ENCODE data around the gene RNF115.
"Not testable (repeated sequence)": the region's sequence is repeated elsewhere in the genome, so short reads cannot be mapped to it uniquely, and the experiment has no call there.

The RNF115 gene

GRCh38 chr1:145827966-145828365, 4.1 kb upstream of the RNF115 start:
- DNase-seq (ENCODE audit: low read depth) = no peak

DNA sequence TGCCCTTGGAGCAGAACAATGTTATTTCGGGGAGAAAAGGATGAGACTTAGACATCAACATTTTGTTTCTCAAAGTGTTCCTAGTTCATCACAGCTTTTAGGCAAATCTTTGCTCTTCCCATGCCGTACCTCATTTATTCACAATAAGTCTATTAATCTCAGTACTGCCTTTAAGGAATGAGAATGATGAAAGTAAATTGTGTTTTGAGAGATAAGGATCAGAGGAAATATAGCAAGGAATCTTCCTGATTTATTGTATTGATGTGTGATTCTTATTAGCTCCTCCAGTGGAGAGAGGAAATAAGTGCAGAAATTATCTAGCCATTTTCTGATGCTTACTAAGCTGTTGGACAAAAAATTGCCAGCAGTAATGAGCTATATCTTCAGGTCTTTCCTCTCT, 2.1 kb upstream of the RNF115 start:
- DNase-seq (ENCODE audit: low read depth) = no peak

DNA sequence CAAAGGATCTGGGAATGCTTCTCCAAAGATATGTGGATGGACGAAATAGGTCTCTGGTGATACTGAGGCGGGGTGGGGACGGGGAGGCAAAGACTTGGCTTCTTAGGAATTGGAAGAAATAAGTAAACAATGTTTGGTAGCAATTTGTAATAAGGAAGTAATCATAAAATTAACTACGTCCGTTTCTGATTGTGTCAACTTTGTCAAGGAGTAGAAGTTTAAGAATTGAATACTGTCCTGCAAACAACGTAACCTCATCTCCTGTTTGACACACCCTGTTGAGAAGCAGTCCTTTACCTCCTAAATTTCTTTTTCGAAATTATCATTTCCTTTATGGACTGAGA, 576 bp upstream of the RNF115 start:
- no peak for DNase-seq (ENCODE audit: low read depth)

- DNase-seq (ENCODE audit: low read depth) = not testable (repeated sequence)
Measured at GRCh38 chr1:145822779-145823331, 1.0 kb downstream of the RNF115 start.

DNA sequence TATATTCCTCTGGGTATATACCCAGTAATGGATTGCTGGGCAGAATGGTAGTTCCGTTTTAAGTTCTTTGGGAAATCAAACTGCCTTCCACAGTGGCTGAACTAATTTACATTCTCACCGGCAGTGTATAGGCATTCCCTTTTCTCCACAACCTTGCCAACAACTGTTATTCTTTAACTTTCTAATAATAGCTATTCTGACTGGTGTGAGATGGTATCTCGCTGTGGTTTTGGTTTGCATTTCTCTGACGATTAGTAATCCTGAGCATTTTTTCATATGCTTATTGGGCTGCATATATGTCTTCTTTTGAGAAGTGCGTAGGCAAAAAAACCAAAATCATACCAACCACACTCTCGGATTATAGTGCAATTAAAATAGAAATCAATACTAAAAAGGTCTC, 5.8 kb downstream of the RNF115 start:
- DNase-seq (ENCODE audit: low read depth) = peak; percentile 26

GRCh38 chr1:145812977-145813810, 10.7 kb downstream of the RNF115 start:
- DNase-seq (ENCODE audit: low read depth) = not testable (repeated sequence)

DNA sequence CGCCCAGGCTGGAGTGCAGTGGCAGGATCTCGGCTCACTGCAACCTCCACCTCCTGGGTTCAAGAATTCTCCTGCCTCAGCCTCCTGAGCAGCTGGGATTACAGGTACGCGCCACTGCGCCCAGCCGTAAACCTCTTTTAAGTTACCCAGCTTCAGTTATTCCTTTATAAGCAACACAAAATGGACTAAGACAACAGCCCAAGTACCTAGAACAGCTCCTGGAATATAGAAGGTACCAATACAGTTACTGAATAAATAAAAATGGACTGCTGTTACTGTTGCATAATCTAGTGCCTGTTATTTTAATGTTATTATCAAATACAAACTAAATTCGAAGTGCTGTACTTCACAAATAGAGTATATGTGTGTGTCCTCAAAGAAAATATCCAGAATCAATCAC, 17.1 kb downstream of the RNF115 start:
- DNase-seq (ENCODE audit: low read depth) = no peak

GRCh38 chr1:145806408-145806807, 17.5 kb downstream of the RNF115 start:
- no peak for DNase-seq (ENCODE audit: low read depth)

DNA sequence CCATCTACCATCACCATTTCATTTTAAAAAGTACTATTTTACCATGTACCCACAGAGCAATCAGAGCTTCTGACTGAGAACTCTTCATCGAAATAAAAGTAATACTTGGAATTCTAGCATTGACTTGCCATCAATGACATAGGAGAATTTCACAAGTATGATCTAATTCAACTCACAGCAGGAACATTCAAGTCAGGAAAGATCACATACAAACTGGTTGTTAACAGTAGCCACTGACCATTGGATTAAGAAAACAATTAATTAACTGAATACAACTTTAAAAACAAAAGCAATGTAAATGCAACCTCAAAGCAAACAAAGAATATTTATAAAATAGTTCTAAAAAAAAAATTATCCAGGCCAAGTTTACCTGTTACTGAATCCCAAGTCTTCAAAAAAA, 18.8 kb downstream of the RNF115 start:
- DNase-seq (ENCODE audit: low read depth) = no peak

- DNase-seq (ENCODE audit: low read depth) = no peak
Measured at GRCh38 chr1:145804235-145805045, 19.5 kb downstream of the RNF115 start.

DNA sequence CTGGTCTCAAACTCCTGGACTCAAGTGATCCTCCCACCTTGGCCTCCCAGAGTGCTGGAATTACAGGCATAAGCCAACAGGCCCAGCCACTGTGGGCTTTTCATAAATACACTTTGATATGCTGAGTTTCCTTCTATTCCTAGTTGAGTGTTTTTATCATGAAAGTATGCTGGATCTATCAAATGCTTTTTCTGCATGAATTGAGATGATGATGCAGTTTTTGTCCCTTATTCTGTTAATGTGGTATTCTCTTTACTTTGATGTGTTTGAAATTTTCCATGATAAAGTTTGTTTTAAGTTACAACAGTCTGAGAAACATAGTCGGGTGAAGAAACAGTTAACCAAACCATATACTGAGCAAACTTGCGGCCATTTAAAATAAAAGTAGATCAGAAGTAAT, 24.1 kb downstream of the RNF115 start:
- DNase-seq (ENCODE audit: low read depth) = no peak

GRCh38 chr1:145796753-145797152, 27.1 kb downstream of the RNF115 start:
- DNase-seq (ENCODE audit: low read depth) = no peak

DNA sequence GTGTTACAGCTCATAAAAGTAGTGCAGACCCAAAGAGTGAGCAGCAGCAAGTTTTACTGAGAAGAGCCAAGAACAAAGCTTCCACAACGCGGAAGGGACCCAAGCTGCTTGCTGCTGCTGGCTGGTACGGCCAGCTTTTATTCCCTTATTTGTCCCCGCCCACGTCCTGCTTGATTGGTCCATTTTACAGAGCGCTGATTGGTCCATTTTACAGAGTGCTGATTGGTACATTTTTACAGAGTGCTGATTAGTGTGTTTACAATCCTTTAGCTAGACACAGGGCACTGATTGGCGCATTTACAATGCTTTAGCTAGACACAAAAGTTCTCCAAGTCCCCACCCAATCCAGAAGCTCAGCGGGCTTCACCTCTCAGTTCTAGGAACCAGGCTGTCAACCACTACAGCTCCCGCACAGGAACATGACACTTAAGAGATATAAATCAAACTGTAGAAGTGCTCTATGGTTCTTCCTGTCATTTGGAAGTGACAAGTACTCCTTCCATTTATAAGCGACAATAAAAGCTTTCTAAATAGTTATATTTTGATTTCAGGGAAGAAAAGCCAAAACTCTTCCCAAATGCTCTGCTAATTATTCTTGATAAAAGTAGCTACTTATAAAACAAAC, 28.5 kb downstream of the RNF115 start:
- no peak for DNase-seq (ENCODE audit: low read depth)

- no peak for DNase-seq (ENCODE audit: low read depth)
Measured at GRCh38 chr1:145792484-145792883, 31.4 kb downstream of the RNF115 start.

DNA sequence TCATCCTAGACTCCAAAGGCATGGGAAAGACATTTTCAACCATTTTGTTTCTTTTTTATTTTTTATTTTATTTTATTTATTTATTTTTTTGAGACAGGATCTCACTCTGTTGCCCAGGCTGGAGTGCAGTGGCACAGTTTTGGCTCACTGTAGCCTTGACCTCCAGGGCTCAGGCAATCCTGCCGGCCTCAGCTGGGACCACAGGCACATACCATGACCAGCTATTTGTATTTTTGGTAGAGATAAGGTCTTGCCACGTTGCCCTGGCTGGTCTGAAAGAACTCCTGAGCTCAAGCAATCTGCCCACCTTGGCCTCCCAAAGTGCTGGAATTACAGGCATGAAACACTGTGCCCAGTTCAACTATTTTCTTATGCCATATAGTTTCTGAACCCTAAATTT, 32.0 kb downstream of the RNF115 start:
- DNase-seq (ENCODE audit: low read depth) = not testable (repeated sequence)

DNA sequence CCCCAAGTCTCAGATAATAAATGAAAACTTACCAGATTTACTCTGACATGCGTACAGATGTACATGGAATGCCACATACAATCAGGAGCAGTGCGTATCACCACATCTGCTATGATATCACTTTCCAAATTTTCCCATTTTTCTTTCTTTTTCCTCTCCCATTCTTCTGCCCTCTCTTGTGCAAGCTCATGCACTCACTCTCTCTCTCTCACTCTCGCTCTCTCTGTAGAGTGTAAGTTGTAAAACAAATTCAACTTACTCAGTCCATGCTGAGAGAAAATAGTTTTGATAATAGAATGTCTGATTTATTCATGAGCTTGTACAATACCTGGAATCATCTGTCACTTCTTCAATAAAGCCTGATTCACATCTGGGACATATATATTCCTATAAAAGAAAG, 35.3 kb downstream of the RNF115 start:
- no peak for DNase-seq (ENCODE audit: low read depth)

GRCh38 chr1:145786271-145786670, 37.6 kb downstream of the RNF115 start:
- no peak for DNase-seq (ENCODE audit: low read depth)

DNA sequence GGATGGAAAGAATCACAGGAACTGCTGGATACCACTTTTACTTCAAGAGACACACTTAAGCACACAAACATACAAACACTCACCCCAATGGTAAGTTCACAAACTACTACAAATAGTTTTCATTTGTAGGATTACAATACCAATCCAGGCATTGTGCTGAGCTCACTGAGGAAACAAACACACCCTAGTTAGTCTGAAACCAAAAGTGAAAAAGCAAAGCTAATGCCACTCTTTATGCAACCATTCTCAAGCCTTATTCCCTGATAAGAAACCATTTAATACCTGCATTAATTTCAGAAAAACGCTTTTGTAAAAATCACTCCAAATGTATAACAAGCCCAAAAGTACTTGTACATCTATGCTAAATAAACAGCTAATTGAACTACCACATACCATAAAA, 38.3 kb downstream of the RNF115 start:
- no peak for DNase-seq (ENCODE audit: low read depth)

GRCh38 chr1:145784409-145784808, 39.5 kb downstream of the RNF115 start:
- no peak for DNase-seq (ENCODE audit: low read depth)

DNA sequence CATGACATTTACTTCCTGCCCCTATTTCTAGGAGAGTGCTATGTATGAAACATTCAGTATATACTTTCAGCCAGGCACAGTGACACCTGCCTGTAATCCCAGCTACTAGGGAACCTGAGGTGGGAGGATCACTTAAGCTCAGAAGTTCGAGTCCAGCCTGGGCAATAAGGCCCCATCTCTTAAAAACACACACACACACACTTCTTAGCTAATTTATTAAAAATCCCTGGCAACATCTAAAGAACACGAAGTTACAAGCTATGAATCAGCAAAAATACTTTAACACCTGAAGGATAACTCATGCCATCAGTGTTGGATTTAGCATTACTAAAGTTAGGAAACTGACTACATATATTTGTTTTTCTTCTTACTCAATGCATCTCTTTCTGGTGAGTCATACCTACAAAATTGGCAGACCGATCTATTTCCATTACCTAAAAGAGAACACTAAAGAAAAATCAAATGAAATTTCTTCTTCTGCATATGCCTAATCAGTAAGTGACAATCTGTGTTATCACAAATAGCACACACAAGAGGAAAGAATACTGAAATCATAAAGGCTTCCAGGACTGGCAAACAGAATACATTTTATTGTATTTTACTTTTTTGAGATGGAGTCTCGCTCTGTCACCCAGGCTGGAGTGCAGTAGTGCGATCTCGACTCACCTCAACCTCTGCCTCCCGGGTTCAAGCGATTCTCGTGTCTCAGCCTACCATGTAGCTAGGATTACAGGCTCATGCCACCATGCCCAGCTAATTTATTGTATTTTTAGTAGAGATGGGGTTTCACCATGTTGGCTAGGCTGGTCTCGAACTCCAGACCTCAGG, 41.4 kb downstream of the RNF115 start:
- peak; percentile 87 for DNase-seq (ENCODE audit: low read depth)

DNA sequence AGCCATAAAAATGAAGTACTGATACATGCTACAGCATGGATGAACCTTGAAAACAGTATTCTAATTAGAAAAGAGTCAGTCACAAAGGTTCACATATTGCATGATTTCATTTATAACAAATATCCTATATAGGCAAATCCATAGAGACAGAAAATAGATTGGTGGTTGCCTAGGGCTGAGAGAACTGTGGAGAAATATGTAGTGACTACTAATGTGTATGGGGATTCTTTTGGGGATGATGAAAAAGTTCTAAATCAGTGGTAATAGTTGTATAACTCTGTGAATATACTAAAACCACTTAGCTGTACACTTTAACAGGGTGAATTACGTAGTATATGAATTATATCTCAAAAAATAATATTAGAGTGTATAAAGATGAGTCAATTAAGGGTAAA, 45.8 kb downstream of the RNF115 start:
- DNase-seq (ENCODE audit: low read depth) = peak; percentile 40
